GM18507 (cell line): ENCODE measurements around the gene CORO7.
A peak's percentile ranks its signal among the peaks of the same experiment; 100 is the strongest.
"Not testable (repeated sequence)": the region's sequence is repeated elsewhere in the genome, so short reads cannot be mapped to it uniquely, and the experiment has no call there.

ENCODE experiments used
- DNase-seq: peaks from one replicate; pipeline ENCODE4 v3.0.0; 2011; ENCODE audit warnings: low read depth; ENCODE audit not compliant: insufficient read length; ENCODE audit errors: extremely low spot score
- FAIRE-seq: peaks from 2 replicates; lab custom pipeline; 2011; peaks lifted over from hg19 to GRCh38; lab: Jason Lieb, UNC

CORO7 gene

GRCh38 chr16:4404247-4404966, 12.0 kb downstream of the CORO7 start:
- no peak for FAIRE-seq
- DNase-seq, result no peak

GRCh38 chr16:4403133-4403949, 13.1 kb downstream of the CORO7 start:
- no peak for DNase-seq
- no peak for FAIRE-seq

GRCh38 chr16:4402439-4403132, 13.8 kb downstream of the CORO7 start:
- peak; percentile 66 for FAIRE-seq
- DNase-seq, result peak; percentile 74

GRCh38 chr16:4401510-4401909, 14.9 kb downstream of the CORO7 start:
- DNase-seq (no peak), FAIRE-seq (no peak)

- DNase-seq (no peak), FAIRE-seq (no peak)
Measured at GRCh38 chr16:4401094-4401501, 15.3 kb downstream of the CORO7 start.

- DNase-seq, result no peak
Measured at GRCh38 chr16:4399001-4399730, 17.2 kb downstream of the CORO7 start.

GRCh38 chr16:4395055-4395726, 21.2 kb downstream of the CORO7 start:
- no peak for FAIRE-seq
- no peak for DNase-seq

More at GRCh38 chr16:4399001-4399730, 17.2 kb downstream of the CORO7 start:
- no peak for FAIRE-seq

- FAIRE-seq, DNase-seq: not testable (repeated sequence)
Measured at GRCh38 chr16:4393850-4394249, 22.5 kb downstream of the CORO7 start.

GRCh38 chr16:4393240-4393600, 23.2 kb downstream of the CORO7 start:
- DNase-seq (no peak), FAIRE-seq (no peak)

- FAIRE-seq, result no peak
- no peak for DNase-seq
Measured at GRCh38 chr16:4392382-4393239, 23.8 kb downstream of the CORO7 start.

GRCh38 chr16:4391631-4392381, 24.6 kb downstream of the CORO7 start:
- no peak for DNase-seq
- no peak for FAIRE-seq

- FAIRE-seq, result no peak
- DNase-seq, result no peak
Measured at GRCh38 chr16:4390266-4391260, 25.8 kb downstream of the CORO7 start.

GRCh38 chr16:4389051-4389955, 27.1 kb downstream of the CORO7 start:
- DNase-seq (no peak), FAIRE-seq (no peak)

GRCh38 chr16:4388271-4389021, 27.9 kb downstream of the CORO7 start:
- no peak for FAIRE-seq
- DNase-seq, result no peak

GRCh38 chr16:4387781-4388180, 28.6 kb downstream of the CORO7 start:
- no peak for FAIRE-seq
- DNase-seq, result no peak
